ENCODE data around the gene PDCD1.

DNA sequence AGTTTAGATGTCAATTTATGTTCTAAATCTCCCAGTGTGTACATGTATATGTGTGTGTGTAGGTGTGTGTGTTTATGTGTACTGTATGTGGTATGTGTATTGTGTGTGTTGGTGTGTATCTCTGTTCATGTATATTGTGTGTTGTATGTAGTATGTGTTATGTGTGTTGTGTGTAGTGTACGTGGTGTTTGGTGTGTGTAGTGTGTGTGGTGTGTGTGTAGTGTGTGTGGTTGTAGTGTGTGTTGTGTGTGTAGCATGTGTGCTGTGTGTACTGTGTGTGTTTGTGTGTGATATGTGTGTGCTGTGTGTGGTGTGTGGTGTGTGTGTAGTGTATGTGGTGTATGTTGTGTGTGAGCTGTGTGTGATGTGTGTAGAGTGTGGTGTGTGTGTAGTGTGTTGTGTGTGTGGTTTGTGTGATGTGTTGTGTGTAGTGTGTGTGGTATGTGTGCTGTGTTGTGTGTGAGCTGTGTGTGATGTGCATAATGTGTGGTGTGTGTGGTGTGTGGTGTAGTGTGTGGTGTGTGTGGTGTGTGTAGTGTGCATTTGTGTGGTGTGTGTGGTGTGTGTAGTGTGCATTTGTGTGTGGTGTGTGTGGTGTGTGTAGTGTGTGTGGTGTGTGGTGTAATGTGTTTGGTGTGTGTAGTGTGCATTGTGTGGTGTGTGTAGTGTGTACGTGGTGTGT lies 5.6 kb upstream of the PDCD1 start:
- TF ChIP-seq, protein P1, sequence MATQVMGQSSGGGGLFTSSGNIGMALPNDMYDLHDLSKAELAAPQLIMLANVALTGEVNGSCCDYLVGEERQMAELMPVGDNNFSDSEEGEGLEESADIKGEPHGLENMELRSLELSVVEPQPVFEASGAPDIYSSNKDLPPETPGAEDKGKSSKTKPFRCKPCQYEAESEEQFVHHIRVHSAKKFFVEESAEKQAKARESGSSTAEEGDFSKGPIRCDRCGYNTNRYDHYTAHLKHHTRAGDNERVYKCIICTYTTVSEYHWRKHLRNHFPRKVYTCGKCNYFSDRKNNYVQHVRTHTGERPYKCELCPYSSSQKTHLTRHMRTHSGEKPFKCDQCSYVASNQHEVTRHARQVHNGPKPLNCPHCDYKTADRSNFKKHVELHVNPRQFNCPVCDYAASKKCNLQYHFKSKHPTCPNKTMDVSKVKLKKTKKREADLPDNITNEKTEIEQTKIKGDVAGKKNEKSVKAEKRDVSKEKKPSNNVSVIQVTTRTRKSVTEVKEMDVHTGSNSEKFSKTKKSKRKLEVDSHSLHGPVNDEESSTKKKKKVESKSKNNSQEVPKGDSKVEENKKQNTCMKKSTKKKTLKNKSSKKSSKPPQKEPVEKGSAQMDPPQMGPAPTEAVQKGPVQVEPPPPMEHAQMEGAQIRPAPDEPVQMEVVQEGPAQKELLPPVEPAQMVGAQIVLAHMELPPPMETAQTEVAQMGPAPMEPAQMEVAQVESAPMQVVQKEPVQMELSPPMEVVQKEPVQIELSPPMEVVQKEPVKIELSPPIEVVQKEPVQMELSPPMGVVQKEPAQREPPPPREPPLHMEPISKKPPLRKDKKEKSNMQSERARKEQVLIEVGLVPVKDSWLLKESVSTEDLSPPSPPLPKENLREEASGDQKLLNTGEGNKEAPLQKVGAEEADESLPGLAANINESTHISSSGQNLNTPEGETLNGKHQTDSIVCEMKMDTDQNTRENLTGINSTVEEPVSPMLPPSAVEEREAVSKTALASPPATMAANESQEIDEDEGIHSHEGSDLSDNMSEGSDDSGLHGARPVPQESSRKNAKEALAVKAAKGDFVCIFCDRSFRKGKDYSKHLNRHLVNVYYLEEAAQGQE (IDR thresholded peaks at IDR 0.05; ENCODE audit: insufficient read depth in 1 of 2, low read depth in 2 of 2, low read length in 2 of 2), result no peak
- no peak for TF ChIP-seq POLR2AphosphoS5 (IDR thresholded peaks at IDR 0.05; ENCODE audit: low read depth, low read length)

Measured in PFSK-1 (cell line).